ENCODE measurements around the gene U2AF1.
"Not testable (repeated sequence)": the region's sequence is repeated elsewhere in the genome, so short reads cannot be mapped to it uniquely, and the experiment has no call there.

U2AF1 gene

GRCh38 chr21:43076643-43077042, 30.7 kb downstream of the U2AF1 start:
- not testable (repeated sequence) for DNase-seq (ENCODE audit: low spot score)

- not testable (repeated sequence) for DNase-seq (ENCODE audit: low spot score)
These were observed 31.2 kb downstream of the U2AF1 start for GRCh38 chr21:43076023-43076637.

- DNase-seq (ENCODE audit: low spot score): not testable (repeated sequence)
These were observed 32.0 kb downstream of the U2AF1 start, which contains the start of gene CBS for GRCh38 chr21:43075170-43076022. CBS (minus strand) TSS chr21:43075835; CDS start chr21:43072193, 3,642 bp downstream.

- not testable (repeated sequence) for DNase-seq (ENCODE audit: low spot score)
These were observed 32.8 kb downstream of the U2AF1 start for GRCh38 chr21:43074401-43075169.

GRCh38 chr21:43072742-43073141, 34.6 kb downstream of the U2AF1 start:
- not testable (repeated sequence) for DNase-seq (ENCODE audit: low spot score)

GRCh38 chr21:43069682-43070081, 37.7 kb downstream of the U2AF1 start:
- DNase-seq (ENCODE audit: low spot score): not testable (repeated sequence)

- DNase-seq (ENCODE audit: low spot score): not testable (repeated sequence)
These were observed 39.3 kb downstream of the U2AF1 start for GRCh38 chr21:43068065-43068464.

- not testable (repeated sequence) for DNase-seq (ENCODE audit: low spot score)
These were observed 40.7 kb downstream of the U2AF1 start for GRCh38 chr21:43066690-43067089.

GRCh38 chr21:43065991-43066390, 41.4 kb downstream of the U2AF1 start:
- DNase-seq (ENCODE audit: low spot score): not testable (repeated sequence)

GRCh38 chr21:43064265-43064917, 43.0 kb downstream of the U2AF1 start:
- DNase-seq (ENCODE audit: low spot score): not testable (repeated sequence)

- not testable (repeated sequence) for DNase-seq (ENCODE audit: low spot score)
These were observed 44.3 kb downstream of the U2AF1 start for GRCh38 chr21:43062955-43063664.

- DNase-seq (ENCODE audit: low spot score): not testable (repeated sequence)
These were observed 54.3 kb downstream of the U2AF1 start for GRCh38 chr21:43053112-43053511.

- not testable (repeated sequence) for DNase-seq (ENCODE audit: low spot score)
These were observed 61.2 kb downstream of the U2AF1 start for GRCh38 chr21:43045876-43046821.

GRCh38 chr21:43045165-43045875, 62.0 kb downstream of the U2AF1 start:
- not testable (repeated sequence) for DNase-seq (ENCODE audit: low spot score)

GRCh38 chr21:43044547-43044946, 62.8 kb downstream of the U2AF1 start:
- DNase-seq (ENCODE audit: low spot score): not testable (repeated sequence)

GRCh38 chr21:43043291-43043690, 64.1 kb downstream of the U2AF1 start:
- not testable (repeated sequence) for DNase-seq (ENCODE audit: low spot score)

All from putamen (tissue), 1 donor.